Activated T-cell treated with anti-CD3 and anti-CD28 coated beads for 1 hour (primary cell): ENCODE results near the gene VPS13D.
A peak's percentile ranks its signal among the peaks of the same experiment; 100 is the strongest.
"Not testable (repeated sequence)": the region's sequence is repeated elsewhere in the genome, so short reads cannot be mapped to it uniquely, and the experiment has no call there.

ENCODE experiments used
- DNase-seq: peaks from one replicate; pipeline ENCODE4 v3.0.0-alpha.2; 2020; ENCODE audit warnings: low read depth

Gene VPS13D

GRCh38 chr1:12375133-12375829, 145.5 kb downstream of the VPS13D start:
- DNase-seq = no peak

- DNase-seq = no peak
These were observed 146.6 kb downstream of the VPS13D start for GRCh38 chr1:12376236-12377045.

- no peak for DNase-seq
These were observed 150.8 kb downstream of the VPS13D start for GRCh38 chr1:12380326-12381249.

- DNase-seq = no peak
These were observed 153.2 kb downstream of the VPS13D start for GRCh38 chr1:12383001-12383400.

- DNase-seq = no peak
These were observed 154.0 kb downstream of the VPS13D start for GRCh38 chr1:12383786-12384185.

GRCh38 chr1:12384836-12385456, 155.1 kb downstream of the VPS13D start:
- DNase-seq = no peak

- peak; percentile 7 for DNase-seq
These were observed 156.3 kb downstream of the VPS13D start for GRCh38 chr1:12386130-12386529.

GRCh38 chr1:12387641-12388040, 157.8 kb downstream of the VPS13D start:
- DNase-seq = no peak

- not testable (repeated sequence) for DNase-seq
These were observed 160.5 kb downstream of the VPS13D start for GRCh38 chr1:12390296-12390695.

GRCh38 chr1:12397462-12398450, 167.9 kb downstream of the VPS13D start:
- no peak for DNase-seq

- no peak for DNase-seq
These were observed 168.6 kb downstream of the VPS13D start for GRCh38 chr1:12398479-12398878.

GRCh38 chr1:12400027-12400693, 170.3 kb downstream of the VPS13D start:
- DNase-seq = no peak

- no peak for DNase-seq
These were observed 172.4 kb downstream of the VPS13D start for GRCh38 chr1:12402159-12402673.

GRCh38 chr1:12402842-12403241, 173.0 kb downstream of the VPS13D start:
- no peak for DNase-seq

- DNase-seq = no peak
These were observed 175.1 kb downstream of the VPS13D start for GRCh38 chr1:12404918-12405317.

GRCh38 chr1:12405325-12406210, 175.7 kb downstream of the VPS13D start:
- DNase-seq = no peak

GRCh38 chr1:12406211-12407021, 176.6 kb downstream of the VPS13D start:
- no peak for DNase-seq
